Esophagus muscularis mucosa (tissue), 4 donors: ENCODE results near the gene MAOB.

Experiments
- EP300 ChIP-seq: sonication (generic); formaldehyde crosslinking; IDR thresholded peaks from one replicate; pipeline ENCODE4 v1.6.1; 2017; ENCODE audit warnings: antibody characterized with exemption
- POLR2A ChIP-seq: fragments of 450-650 bp; IDR thresholded peaks from one replicate; pipeline ENCODE4 v1.6.1; 2017; ENCODE audit warnings: antibody characterized with exemption, moderate library complexity, mild to moderate bottlenecking, low read depth
- POLR2AphosphoS5 ChIP-seq, 2 donors: sonication (generic); formaldehyde crosslinking; IDR thresholded peaks; one replicate each; pipeline ENCODE4 v1.6.1; 2017; ENCODE audit warnings: antibody characterized with exemption in 2 of 2
- TF ChIP-seq, protein P1 (sequence below), 3 experiments: fragments of 200-600 bp in 2 of 3; fragments of 450-650 bp in 1 of 3; sonication (generic) in 2 of 3; IDR thresholded peaks; one replicate each; pipeline ENCODE4 v1.5.1; 2017 to 2019; ENCODE audit warnings: antibody characterized with exemption in 3 of 3, mild to moderate bottlenecking in 2 of 3, moderate library complexity in 1 of 3

DNA sequence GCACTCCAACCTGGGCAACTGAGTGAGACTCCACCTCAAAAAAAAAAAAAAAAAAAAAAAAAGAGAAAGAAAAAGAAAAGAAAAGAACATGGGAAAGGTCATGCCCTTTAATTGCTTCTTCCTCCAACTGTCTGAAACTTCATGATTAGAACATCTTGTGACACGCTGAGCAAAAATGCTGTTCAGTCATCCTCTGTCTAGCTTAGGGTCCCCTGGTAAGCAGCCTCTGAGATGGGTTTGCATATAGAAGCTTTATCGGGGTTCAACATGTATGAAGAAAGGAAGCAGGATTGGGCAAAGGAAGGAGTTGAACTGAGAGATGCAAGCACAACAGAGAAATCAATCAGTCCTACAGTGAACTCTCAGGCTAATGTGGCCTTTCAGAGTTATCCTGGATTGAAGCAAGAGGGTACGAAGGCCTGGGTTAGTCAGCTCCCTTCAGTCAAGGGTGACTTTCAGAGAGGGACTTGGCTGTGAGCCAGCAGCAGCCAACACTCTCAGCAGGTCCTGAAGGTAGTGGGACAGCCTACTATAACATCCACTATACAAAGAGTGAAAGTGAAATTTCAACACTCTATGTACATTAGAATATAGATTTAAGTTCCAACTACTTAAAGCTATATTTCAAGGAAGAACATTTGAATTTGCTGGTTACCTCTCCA lies 11.4 kb downstream of the MAOB start:
- TF ChIP-seq, protein P1, sequence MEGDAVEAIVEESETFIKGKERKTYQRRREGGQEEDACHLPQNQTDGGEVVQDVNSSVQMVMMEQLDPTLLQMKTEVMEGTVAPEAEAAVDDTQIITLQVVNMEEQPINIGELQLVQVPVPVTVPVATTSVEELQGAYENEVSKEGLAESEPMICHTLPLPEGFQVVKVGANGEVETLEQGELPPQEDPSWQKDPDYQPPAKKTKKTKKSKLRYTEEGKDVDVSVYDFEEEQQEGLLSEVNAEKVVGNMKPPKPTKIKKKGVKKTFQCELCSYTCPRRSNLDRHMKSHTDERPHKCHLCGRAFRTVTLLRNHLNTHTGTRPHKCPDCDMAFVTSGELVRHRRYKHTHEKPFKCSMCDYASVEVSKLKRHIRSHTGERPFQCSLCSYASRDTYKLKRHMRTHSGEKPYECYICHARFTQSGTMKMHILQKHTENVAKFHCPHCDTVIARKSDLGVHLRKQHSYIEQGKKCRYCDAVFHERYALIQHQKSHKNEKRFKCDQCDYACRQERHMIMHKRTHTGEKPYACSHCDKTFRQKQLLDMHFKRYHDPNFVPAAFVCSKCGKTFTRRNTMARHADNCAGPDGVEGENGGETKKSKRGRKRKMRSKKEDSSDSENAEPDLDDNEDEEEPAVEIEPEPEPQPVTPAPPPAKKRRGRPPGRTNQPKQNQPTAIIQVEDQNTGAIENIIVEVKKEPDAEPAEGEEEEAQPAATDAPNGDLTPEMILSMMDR (IDR thresholded peaks at IDR 0.05): no peak
- TF ChIP-seq POLR2A (no peak), POLR2AphosphoS5 (IDR thresholded peaks at IDR 0.05) (no peak), EP300 (no peak)
